GM19351 (cell line): Measurements from ENCODE around the gene FBXO38.

Experiments used
- ATAC-seq: cut with Tn5 transposase; IDR thresholded peaks from one replicate; pipeline ENCODE4 v1.9.1; 2021; ENCODE audit warnings: mild to moderate bottlenecking, moderate library complexity; ENCODE audit not compliant: unreplicated experiment

The FBXO38 gene

GRCh38 chr5:148421661-148422060, 37.9 kb downstream of the FBXO38 start:
- ATAC-seq = no peak

- no peak for ATAC-seq
Measured at GRCh38 chr5:148425808-148426207, 42.0 kb downstream of the FBXO38 start.

- ATAC-seq = no peak
Measured at GRCh38 chr5:148426514-148426913, 42.8 kb downstream of the FBXO38 start.

- no peak for ATAC-seq
Measured at GRCh38 chr5:148427370-148428042, 43.7 kb downstream of the FBXO38 start.

- no peak for ATAC-seq
Measured at GRCh38 chr5:148428848-148429247, 45.1 kb downstream of the FBXO38 start.

GRCh38 chr5:148433826-148434225, 50.1 kb downstream of the FBXO38 start:
- no peak for ATAC-seq

GRCh38 chr5:148436029-148436428, 52.3 kb downstream of the FBXO38 start:
- no peak for ATAC-seq

GRCh38 chr5:148437249-148437648, 53.5 kb downstream of the FBXO38 start:
- ATAC-seq = no peak

- ATAC-seq = no peak
Measured at GRCh38 chr5:148438933-148439332, 55.2 kb downstream of the FBXO38 start.

- no peak for ATAC-seq
Measured at GRCh38 chr5:148443241-148443640, 59.5 kb downstream of the FBXO38 start.

GRCh38 chr5:148443998-148444397, 60.2 kb downstream of the FBXO38 start:
- peak; percentile 95 for ATAC-seq

GRCh38 chr5:148445578-148445977, 61.8 kb downstream of the FBXO38 start:
- ATAC-seq = no peak

- ATAC-seq = no peak
Measured at GRCh38 chr5:148446611-148447010, 62.9 kb downstream of the FBXO38 start.

- ATAC-seq = no peak
Measured at GRCh38 chr5:148452499-148453193, 68.9 kb downstream of the FBXO38 start.

- ATAC-seq = no peak
Measured at GRCh38 chr5:148454576-148454975, 70.8 kb downstream of the FBXO38 start.

- no peak for ATAC-seq
Measured at GRCh38 chr5:148455185-148455584, 71.4 kb downstream of the FBXO38 start.

GRCh38 chr5:148457183-148457620, 73.4 kb downstream of the FBXO38 start:
- peak; percentile 77 for ATAC-seq

- no peak for ATAC-seq
Measured at GRCh38 chr5:148458036-148458888, 74.5 kb downstream of the FBXO38 start.

- ATAC-seq = no peak
Measured at GRCh38 chr5:148459669-148460068, 75.9 kb downstream of the FBXO38 start.

- ATAC-seq = no peak
Measured at GRCh38 chr5:148465381-148466235, 81.8 kb downstream of the FBXO38 start.

- ATAC-seq = no peak
Measured at GRCh38 chr5:148466236-148466580, 82.5 kb downstream of the FBXO38 start.
